K562 (cell line): ENCODE results near the gene PGP. TPM values are rescaled to one million over a fixed set of nuclear protein-coding genes. Genes with fewer than 3 reads are reported as not detected.

Experiments
- ATAC-seq: fragments of 200-7000 bp; cut with Tn5 transposase; 3 replicates; pipeline ENCODE4 v1.9.1; 2020; ENCODE audit warnings: moderate library complexity
- BruUV-seq: library from RNA; stranded (reverse); fragments of 400-500 nt; replicated peaks from 2 replicates; lab custom pipeline; 2021; lab: Mats Ljungman, UMichigan
- CTCF ChIA-PET: fragments of 300-600 bp; formaldehyde crosslinking; extraction: SDS; loops from one replicate; lab custom pipeline; 2021; ENCODE audit warnings: low intra/inter-chr PET ratio; lab: Yijun Ruan, JAX
- POLR2A ChIA-PET: fragments of 300-600, 350-650 bp; sonication (Branson Sonifier 250); formaldehyde crosslinking; extraction: SDS; loops from one replicate; lab custom pipeline; 2021; ENCODE audit warnings: antibody characterized with exemption, inconsistent platforms; lab: Yijun Ruan, JAX
- DNase-seq, 4 experiments: peaks; one replicate each; pipeline versions ENCODE4 v3.0.0 to v3.0.0-alpha.2; 2011 to 2018; ENCODE audit warnings: low spot score in 3 of 4, mixed read lengths in 3 of 4; ENCODE audit errors: extremely low read depth in 1 of 4
- FAIRE-seq: peaks from 2 replicates; lab custom pipeline; 2011; peaks lifted over from hg19 to GRCh38; lab: Jason Lieb, UNC
- H2AFZ ChIP-seq: 2 replicates; pipeline ENCODE4 v1.6.0; 2011; ENCODE audit warnings: low read depth, low read length, control low read depth, inconsistent platforms
- H3K27ac ChIP-seq: fragments of 200-600 bp; 3 replicates; pipeline ENCODE4 v1.8.0; 2011; ENCODE audit warnings: low read depth, mild to moderate bottlenecking, control low read depth, inconsistent platforms, low read length, moderate library complexity, mixed read lengths; ENCODE audit errors: extremely low read depth
- H3K27me3 ChIP-seq, 2 experiments: fragments of 300-600 bp in 1 of 2; 2 replicates in 1 of 2; 3 replicates in 1 of 2; pipeline versions ENCODE4 v1.6.0 to v1.8.0; 2011; ENCODE audit warnings: inconsistent platforms in 2 of 2, low read length in 2 of 2, mild to moderate bottlenecking in 1 of 2, mixed read lengths in 1 of 2, moderate library complexity in 1 of 2; ENCODE audit not compliant: control insufficient read depth in 2 of 2, insufficient read depth in 2 of 2
- H3K36me3 ChIP-seq: fragments of 300-600 bp; 3 replicates; pipeline ENCODE4 v1.8.0; 2011; ENCODE audit warnings: mild to moderate bottlenecking, low read length, inconsistent platforms; ENCODE audit not compliant: control insufficient read depth, insufficient read depth
- H3K4me1 ChIP-seq, 2 experiments: fragments of 200-600 bp in 1 of 2; replicated peaks in 1 of 2; 2 replicates in 1 of 2; 3 replicates in 1 of 2; pipeline versions ENCODE4 v1.5.1 to v1.8.0; 2011; ENCODE audit warnings: inconsistent platforms in 2 of 2, low read length in 2 of 2, mild to moderate bottlenecking in 1 of 2, mixed read lengths in 1 of 2, moderate library complexity in 1 of 2; ENCODE audit not compliant: control insufficient read depth in 2 of 2, insufficient read depth in 2 of 2
- H3K4me2 ChIP-seq: 2 replicates; pipeline ENCODE4 v1.6.1; 2011; ENCODE audit warnings: low read length, control low read depth, inconsistent platforms, mixed read lengths; ENCODE audit not compliant: insufficient read depth
- H3K4me3 ChIP-seq: fragments of 200-600 bp; sonication (generic), shearing (Covaris generic); 2 replicates; pipeline ENCODE4 v1.5.1; 2016; ENCODE audit warnings: control low read depth, inconsistent platforms
- H3K79me2 ChIP-seq: fragments of 200-600 bp; 3 replicates; pipeline ENCODE4 v1.8.0; 2011; ENCODE audit warnings: low read length, inconsistent platforms; ENCODE audit not compliant: control insufficient read depth, insufficient read depth
- H3K9ac ChIP-seq, 2 experiments: 2 replicates each; pipeline versions ENCODE4 v1.6.0 to v1.6.1; 2011; ENCODE audit warnings: low read depth in 2 of 2, low read length in 2 of 2, control low read depth in 1 of 2, inconsistent platforms in 1 of 2, mild to moderate bottlenecking in 1 of 2, mixed read lengths in 1 of 2; ENCODE audit not compliant: insufficient read depth in 1 of 2
- H3K9me1 ChIP-seq: one replicate; pipeline ENCODE4 v1.6.0; 2011; ENCODE audit warnings: inconsistent platforms, mild to moderate bottlenecking, low read length, moderate library complexity; ENCODE audit not compliant: control insufficient read depth, insufficient read depth
- H3K9me3 ChIP-seq: replicated peaks from 2 replicates; pipeline ENCODE4 v1.5.1; 2011; ENCODE audit warnings: low read depth, low read length, inconsistent platforms; ENCODE audit not compliant: control insufficient read depth, insufficient read depth
- H4K20me1 ChIP-seq: replicated peaks from 2 replicates; pipeline ENCODE4 v1.6.1; 2011; ENCODE audit warnings: low read length, inconsistent platforms, mixed read lengths; ENCODE audit not compliant: control insufficient read depth, insufficient read depth
- BCL6 ChIP-seq: fragments of 250-450 bp; sonication (Bioruptor Pico); IDR thresholded peaks from 2 replicates; pipeline ENCODE4 v1.4.0; 2020
- E2F4 ChIP-seq: sonication (generic); formaldehyde crosslinking; IDR thresholded peaks from 2 replicates; pipeline ENCODE4 v1.8.0; 2022; ENCODE audit warnings: mild to moderate bottlenecking, low read depth, missing genetic modification reagents
- MCM5 ChIP-seq: fragments of 450-650 bp; IDR thresholded peaks from 2 replicates; pipeline ENCODE4 v1.6.1; 2016; ENCODE audit warnings: low read depth
- MED1 ChIP-seq: sonication (generic); formaldehyde crosslinking; IDR thresholded peaks from 2 replicates; pipeline ENCODE4 v1.8.1; 2023; ENCODE audit warnings: missing genetic modification reagents, borderline replicate concordance
- NFYB ChIP-seq: IDR thresholded peaks from 2 replicates; pipeline ENCODE4 v1.6.1; 2011; ENCODE audit warnings: mild to moderate bottlenecking, moderate library complexity; ENCODE audit not compliant: insufficient read length; ENCODE audit errors: extremely low read depth
- POLR2A ChIP-seq: fragments of 450-650 bp; conservative IDR thresholded peaks from 2 replicates; pipeline ENCODE4 v1.6.1; 2016
- RBM39 ChIP-seq: fragments of 200-400 bp; formaldehyde crosslinking; optimal IDR thresholded peaks from 2 replicates; pipeline ENCODE3; 2018; ENCODE audit warnings: low read depth, low read length
- SNIP1 ChIP-seq: fragments of 450-650 bp; IDR thresholded peaks from 2 replicates; pipeline ENCODE4 v1.7.1; 2017; ENCODE audit warnings: low read depth, mild to moderate bottlenecking
- SREBF2 ChIP-seq: sonication (generic); formaldehyde crosslinking; IDR thresholded peaks from 2 replicates; pipeline ENCODE4 v1.4.0; 2020; ENCODE audit warnings: mild to moderate bottlenecking, missing genetic modification reagents
- SRSF7 ChIP-seq: fragments of 200-400 bp; formaldehyde crosslinking; optimal IDR thresholded peaks from 2 replicates; pipeline ENCODE3; 2017; ENCODE audit warnings: mild to moderate bottlenecking, low read depth, low read length
- TAF7 ChIP-seq: fragments of 450-650 bp; IDR thresholded peaks from 2 replicates; pipeline ENCODE4 v1.6.1; 2016; ENCODE audit warnings: missing genetic modification characterization, missing compliant biosample characterization
- THRAP3 ChIP-seq: fragments of 450-650 bp; IDR thresholded peaks from 2 replicates; pipeline ENCODE4 v1.6.1; 2016; ENCODE audit warnings: mild to moderate bottlenecking, inconsistent platforms, borderline replicate concordance
- ZFP1 ChIP-seq: fragments of 450-650 bp; formaldehyde crosslinking; IDR thresholded peaks from 2 replicates; pipeline ENCODE4 v1.4.0; 2020; ENCODE audit warnings: mild to moderate bottlenecking, mixed read lengths
- ZNF146 ChIP-seq: IDR thresholded peaks from one replicate; pipeline ENCODE4 v1.6.1; 2018; ENCODE audit warnings: missing compliant biosample characterization; ENCODE audit not compliant: unreplicated experiment
- ZNF644 ChIP-seq: fragments of 200-800 bp; sonication (Bioruptor generic); IDR thresholded peaks from 2 replicates; pipeline ENCODE4 v1.6.1; 2016; ENCODE audit warnings: low read depth, missing genetic modification characterization, missing compliant biosample characterization
- WGBS: fragments of 100-300 bp; shearing (Covaris generic); methylation state at CpG from one replicate; pipeline ENCODE4 v1.1.6; 2016; ENCODE audit warnings: low coverage, mixed read lengths; ENCODE audit not compliant: insufficient coverage; ENCODE audit errors: missing lambda C conversion rate; 5-methylcytosine and 5-hydroxymethylcytosine counted together
- in situ Hi-C: fragments of 300-500 bp; cut with MboI; formaldehyde crosslinking; loops from 4 replicates; pipeline ENCODE4 v1.15.0; 2018; ENCODE audit warnings: inconsistent platforms, mixed read lengths
- intact Hi-C: fragments of 100-400 bp; cut with micrococcal nuclease; formaldehyde crosslinking; loops from 2 replicates; pipeline ENCODE4 v1.14.2; 2022
- polyA plus RNA-seq, 8 experiments: library from polyadenylated mRNA; depleted of rRNA in 4 of 8; stranded (reverse) in 5 of 8; unstranded in 3 of 8; fragments of >200 nt; fragmentation: Nextera tagmentation in 2 of 8; fragmentation: Illumina TruSeq in 1 of 8; extraction: Ambion mirVana in 2 of 8; extraction: Trizol in 1 of 8; gene quantifications; 2 replicates each; pipeline versions ENCODE4 v1.2.1 to v1.2.3, GENCODE V29; 2011 to 2014; ENCODE audit warnings: inconsistent platforms in 1 of 8, missing spikeins in 1 of 8
- total RNA-seq, 7 experiments: library from RNA; depleted of rRNA in 6 of 7; stranded (reverse); fragments of >200 nt in 6 of 7; fragmentation: Illumina TruSeq in 2 of 7; extraction: Trizol in 2 of 7; gene quantifications; 2 replicates each; pipeline versions ENCODE4 v1.2.1 to v1.2.3, GENCODE V29; 2011 to 2021; ENCODE audit warnings: low replicate concordance in 1 of 7

Gene PGP
- total and polyA plus RNA-seq, 9 of the 15 experiments (the other 6 are each of a cell fraction or from before 2014, with no cell fraction given): 1.1 to 57.6 (median 19.6) TPM

GRCh38 chr16:2190002-2190658 lies 24.5 kb downstream of the PGP start:
- H3K4me2 ChIP-seq: no peak overlapping the region
- no peak for ATAC-seq
- H3K36me3 ChIP-seq: no peaks in the 10 kb centered on the region
- no peak for DNase-seq
- H3K9ac ChIP-seq: peak overlapping the region in 1 of 2 experiments; percentile 58; a peak in 2 of 4 replicates
- no TSS peak for BruUV-seq
- H3K4me3 ChIP-seq: no peak overlapping the region
- no peaks in the 10 kb centered on the region for H3K9me1 ChIP-seq
- TF ChIP-seq SNIP1: no peak
- no peak for TF ChIP-seq SREBF2
- no peak for TF ChIP-seq ZFP1 (CRISPR knock-in tag)
- no peak for TF ChIP-seq MED1 (CRISPR knock-in tag)
- TF ChIP-seq RBM39: no peak
- no peak for TF ChIP-seq SRSF7
- TF ChIP-seq BCL6: no peak
- TF ChIP-seq ZNF146: no peak
- TF ChIP-seq THRAP3: no peak
- no peak for TF ChIP-seq E2F4 (CRISPR knock-in tag)
- TF ChIP-seq POLR2A: no peak
- no peak for TF ChIP-seq MCM5
- TF ChIP-seq TAF7: no peak
- TF ChIP-seq NFYB: no peak
- TF ChIP-seq ZNF644 (tag): no peak
- TF ChIP-seq, all 486 proteins: peak for 0
- Histone ChIP-seq H2AFZ (no peak overlapping the region), H3K27me3 (no peaks in the 10 kb centered on the region), H3K27ac (no peak overlapping the region), H3K4me1 (peaks cover 2 to 67% of the 10 kb centered on the region in 2 experiments; a peak in 3 of 5 replicates), H3K79me2 (no peaks in the 10 kb centered on the region), H3K9me3 (no peaks in the 10 kb centered on the region), H4K20me1 (0 out of 2 replicates have a peak, but pooled peaks cover 6% of the 10 kb centered on the region)
- in situ Hi-C loops (no loop called here), intact Hi-C loops (no loop called here)
- 84% methylated on average over 21 of the region's 24 CpGs for WGBS
- ChIA-PET CTCF (no interaction called here), POLR2A (interaction anchor here (1.1 to 3.4 kb wide), 3 partner anchors 10 to 39 kb away, joined by 3 to 11 read pairs (median 5); partner anchors contain the start of gene TRAF7)
- FAIRE-seq: no peak
